NCI-H187 (cell line): ENCODE data around the gene NKAIN4.
"Not testable (repeated sequence)": the region's sequence is repeated elsewhere in the genome, so short reads cannot be mapped to it uniquely, and the experiment has no call there.

Experiments used
- DNase-seq, 2 experiments: peaks; one replicate each; lab custom pipeline; 2025; lab: John Stamatoyannopoulos, UW

Gene NKAIN4

DNA sequence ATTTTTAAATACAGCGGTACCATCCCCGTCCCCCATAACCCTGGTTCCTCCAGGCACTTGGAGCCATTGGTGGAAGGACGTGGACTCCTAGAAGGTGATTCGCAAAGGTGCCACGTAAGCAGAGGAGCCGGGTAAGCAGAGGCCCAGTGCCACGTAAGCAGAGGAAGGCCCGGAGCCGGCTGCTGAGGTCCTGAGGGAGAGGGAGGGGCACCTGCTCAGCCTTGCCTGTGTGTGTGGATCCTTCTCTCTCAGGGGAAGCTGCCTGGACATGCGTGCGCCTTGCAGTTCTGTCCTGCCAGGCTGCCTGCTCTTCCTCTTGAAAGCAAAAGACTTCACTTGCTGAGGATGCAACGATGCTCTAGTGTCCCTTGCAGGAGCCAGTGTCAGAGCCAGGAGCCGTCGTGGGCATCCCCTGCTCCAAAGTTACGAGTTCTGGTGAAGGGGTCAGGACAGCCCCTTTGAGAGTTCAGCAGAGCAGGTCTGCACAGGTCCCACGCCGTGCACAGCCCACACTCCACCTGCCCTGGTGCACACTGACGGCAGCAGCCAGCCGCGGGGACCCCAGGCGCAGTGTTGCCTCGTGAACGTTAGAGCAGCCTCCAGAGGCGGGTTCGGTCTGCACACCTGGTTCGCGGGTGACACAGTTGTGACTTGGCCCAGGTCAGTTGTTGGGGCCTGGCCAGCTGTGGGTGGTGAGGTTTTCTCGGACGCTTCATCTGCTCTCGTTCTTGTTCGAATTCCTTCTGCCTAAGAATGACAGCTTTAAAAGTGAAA is 1.9 kb upstream of the NKAIN4 start:
- DNase-seq = no peak

DNA sequence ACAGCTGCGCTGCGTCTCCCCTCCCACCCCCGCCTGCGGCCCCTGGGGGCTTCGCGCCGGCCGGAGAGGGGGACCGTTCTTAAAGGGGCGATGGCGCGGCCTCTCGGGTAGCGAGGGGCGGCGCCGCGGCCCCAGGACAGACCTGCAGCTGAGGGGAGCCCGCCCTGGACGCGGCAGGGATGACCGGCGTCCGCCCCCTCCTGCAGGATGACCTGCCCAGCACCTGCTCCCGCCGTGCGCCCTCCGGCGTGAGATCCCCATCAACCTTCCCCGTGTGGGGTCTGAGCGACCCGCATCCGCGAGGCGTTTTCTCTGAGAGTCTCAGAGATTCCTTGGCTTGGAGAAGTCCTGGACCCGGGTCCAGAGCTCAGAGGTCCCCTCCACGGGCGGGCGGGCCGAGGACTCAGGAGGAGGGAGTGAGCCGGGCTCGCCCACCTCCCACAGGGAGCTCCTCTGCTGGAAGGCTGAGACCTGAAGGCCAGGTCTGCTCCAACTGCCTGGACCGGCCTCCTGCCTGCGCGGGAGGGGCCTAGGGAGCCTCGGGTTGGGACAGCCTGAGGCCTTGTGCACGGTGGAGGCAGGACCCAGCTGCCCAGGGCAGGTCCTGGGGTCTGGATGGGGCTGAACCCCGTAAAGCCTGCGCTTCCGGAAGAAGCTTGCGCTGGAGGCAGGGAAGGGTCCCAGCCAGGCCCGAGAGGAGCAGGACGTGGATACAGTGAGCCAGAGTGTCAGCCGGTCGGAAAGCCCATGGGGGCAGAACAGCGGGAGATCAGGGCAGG is 532 bp upstream of the NKAIN4 start:
- DNase-seq = no peak

DNA sequence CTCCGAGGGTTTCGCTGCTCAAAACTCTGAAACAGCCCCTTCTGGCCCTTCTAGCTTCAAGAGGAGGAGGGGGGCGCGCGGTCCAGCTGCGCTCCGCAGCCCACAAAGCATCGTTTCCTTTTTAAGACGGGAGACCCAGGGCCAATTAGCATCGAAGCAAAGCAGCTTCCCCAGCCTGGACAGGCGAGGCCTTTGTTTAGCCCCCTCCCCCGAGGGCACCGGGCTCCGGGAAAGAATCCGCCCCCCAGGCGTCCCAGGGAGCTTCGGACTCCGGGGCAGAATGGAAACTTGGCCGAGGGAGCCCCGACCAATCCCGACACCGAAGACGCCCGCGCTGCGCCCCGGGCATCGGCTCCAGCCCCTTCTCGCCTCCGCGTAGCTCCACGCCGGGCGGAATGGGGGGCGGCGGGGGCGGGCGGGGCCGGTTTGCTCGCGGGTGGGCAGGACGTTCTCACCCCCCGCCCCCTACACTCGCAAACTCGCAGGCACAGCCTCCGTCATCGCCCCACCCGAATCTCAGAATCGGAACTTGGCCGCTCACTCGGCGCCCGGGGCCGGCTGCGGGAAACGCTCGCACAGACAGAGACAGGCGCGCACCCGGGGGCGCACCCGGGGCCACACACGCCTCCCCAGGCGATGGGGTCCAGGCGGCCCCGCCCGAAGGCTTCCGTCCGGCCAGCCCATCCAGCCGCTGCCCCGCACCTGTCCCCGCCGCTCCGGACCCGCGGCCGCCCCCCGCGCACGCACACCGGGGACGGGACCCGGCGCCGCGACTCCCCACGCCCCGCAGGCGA is 628 bp downstream of the NKAIN4 start:
- DNase-seq = no peak

DNA sequence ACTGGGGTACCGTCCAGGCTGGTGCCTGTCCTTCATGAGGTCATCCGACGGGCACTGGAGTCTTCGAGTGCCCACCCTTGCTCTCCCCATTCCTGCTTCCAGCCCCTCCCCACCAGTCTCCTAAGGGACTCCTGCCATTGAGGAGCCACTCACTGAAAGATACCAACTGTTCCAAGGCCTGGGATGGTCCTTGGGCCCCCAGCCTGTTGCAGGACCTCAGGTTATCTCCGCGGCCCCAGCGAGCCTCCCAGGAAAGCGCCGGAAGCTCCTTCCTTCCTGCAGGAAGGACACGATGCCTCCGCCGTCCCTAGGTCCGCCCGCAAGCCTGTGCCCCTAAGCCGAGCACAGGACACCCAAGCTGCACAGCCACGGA is 1.2 kb downstream of the NKAIN4 start:
- no peak for DNase-seq

DNA sequence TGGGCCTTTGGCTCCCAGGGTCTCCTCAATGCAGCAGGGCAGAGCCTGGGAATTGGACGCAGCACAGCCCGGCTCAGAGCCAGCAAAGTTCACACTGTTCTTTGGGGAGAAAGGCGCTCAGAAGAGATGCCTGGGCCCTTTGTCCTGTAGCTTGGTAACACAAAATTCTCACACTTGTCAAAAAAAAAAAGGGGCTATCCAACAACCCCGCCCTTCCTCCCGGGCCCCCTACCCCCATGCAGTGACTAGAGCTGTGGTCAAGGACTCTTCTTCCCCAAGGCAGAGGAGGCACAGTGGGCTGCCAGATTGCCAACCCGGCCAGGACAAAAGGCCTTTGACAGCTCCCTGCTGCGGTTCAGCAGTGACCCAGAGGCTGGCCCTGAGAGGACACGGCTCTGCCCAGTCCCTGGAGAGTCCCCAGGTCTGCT is 2.0 kb downstream of the NKAIN4 start:
- DNase-seq = no peak

DNA sequence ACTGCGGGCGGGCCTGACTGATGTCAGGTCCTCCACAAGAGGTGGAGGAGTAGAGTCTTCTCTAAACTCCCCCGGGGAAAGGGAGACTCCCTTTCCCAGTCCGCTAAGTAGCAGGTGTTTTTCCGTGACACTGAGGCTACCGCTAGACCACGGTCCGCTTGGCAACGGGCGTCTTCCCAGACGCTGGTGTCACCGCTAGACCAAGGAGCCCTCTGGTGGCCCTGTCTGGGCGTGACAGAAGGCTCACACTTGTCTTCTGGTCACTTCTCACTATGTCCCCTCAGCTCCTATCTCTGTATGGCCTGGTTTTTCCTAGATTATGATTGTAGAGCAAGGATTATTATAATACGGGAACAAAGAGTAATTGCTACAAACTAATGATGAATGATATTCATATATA is 2.9 kb downstream of the NKAIN4 start:
- not testable (repeated sequence) for DNase-seq

DNA sequence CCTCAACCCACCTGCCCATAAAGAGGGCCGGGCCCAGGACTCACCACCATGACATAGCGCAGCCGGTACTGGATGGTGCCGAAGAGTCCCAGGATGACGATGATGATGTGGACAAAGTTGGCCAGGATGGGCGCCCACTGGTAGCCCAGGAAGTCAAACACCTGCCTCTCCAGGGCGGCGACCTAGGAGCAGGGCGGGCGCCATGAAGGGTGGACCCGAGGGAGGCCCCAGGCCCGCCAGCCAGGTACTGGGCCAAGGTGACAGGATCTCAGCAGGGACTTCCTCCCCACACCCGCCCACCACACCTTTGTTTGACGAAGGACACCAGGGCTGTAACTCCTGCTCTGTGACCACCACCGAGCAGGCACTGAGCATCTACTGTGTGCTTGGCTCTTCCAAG is 4.4 kb downstream of the NKAIN4 start:
- DNase-seq = no peak

DNA sequence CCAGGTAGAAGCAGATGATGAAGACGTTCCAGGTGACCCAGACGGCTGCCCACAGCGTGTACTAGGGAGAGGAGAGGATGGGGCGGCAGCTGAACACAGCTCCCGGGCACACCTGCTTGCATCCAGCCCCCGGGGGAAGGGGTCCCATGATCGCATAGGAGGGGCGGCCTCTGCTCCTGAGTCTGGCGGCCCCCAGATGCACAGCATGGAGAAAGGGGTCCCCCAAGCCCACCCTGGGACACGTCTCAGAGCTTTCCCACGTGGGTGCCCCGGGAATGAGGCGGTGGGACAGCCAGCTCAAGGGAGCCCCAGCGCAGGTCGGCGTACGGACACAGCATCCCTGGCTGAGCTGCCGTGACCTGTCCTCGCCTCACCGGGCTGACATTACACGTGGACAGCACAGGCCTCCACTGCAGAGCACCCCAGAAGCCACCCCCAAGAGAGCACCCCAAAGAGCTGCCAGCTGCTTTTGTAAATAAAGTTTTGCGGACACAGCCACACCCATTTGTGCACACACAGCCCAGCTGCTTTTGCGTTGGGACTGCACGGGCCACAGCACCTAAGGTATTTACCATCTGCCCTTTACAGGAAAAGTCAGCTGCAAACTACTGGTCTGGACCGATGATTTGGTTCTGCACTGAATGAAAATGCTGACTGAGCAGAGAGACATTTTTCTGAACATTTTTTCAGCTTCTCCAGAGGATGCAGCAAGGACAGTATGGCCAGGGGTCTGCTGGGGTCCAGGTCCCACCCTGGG is 5.2 kb downstream of the NKAIN4 start:
- no peak for DNase-seq

DNA sequence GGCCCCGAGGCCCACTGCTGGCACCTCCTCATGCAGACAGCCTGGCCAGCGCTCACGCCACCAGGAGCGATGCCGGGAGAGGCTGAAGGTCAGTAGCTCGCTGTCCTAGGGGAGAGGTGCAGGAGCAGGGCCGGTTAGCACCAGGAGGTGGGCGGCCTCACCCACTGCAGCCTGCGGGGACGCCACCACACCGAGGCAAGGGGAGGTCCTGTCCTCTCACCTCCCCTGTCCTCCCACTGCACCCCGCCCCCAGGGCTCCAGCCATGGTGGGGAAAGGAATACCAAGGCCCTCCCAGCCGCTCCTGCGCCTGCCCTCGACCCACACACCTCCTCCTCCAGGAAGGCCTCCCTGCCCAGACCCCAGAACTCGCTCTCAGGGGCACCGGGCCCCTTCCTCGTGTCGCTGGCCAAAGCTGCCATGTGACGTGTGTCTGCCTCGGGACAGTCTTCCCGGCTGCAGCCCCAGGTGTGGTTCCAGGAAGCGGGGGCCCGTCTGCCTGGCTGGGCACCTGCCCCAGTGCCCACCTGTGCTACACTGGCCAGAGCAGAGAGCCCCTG is 6.5 kb downstream of the NKAIN4 start:
- no peak for DNase-seq

DNA sequence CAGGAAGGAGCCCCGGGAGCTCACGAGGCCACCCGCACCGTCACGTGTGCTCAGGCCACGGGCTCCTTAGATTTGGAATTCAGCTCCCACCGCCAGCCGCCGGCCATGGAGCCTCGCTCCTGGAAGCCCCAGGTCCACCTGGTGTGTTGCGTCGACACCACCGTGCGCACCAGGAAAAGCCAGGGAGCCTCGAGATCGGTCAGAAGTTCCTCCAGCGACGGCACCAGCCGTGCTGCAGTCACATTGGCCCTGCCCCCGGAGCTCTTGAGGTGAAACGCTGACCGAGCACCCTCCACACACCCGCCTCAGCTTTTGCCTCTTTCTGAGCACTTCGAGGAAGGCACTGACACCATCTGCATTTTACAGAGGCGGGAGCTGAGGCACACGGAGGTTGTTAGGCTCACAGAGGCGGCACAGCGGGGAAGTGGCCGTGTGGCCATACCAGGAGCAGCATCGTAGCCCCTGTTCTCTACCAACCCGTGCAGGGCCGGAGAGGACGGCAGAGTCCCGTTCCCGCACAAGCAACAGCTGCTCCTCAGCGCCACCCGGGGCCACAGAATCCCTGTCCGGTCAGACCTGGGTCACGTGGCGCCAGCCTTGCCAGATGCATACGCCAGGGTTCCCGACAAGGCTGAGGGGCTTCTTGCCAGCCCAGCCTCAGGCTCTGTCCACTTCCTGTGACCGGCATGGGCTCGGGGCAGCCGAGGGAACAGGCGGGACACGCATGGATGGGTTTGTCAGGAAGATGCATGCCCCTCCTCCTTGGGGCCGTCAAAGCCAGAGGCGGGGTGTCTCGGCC is 7.6 kb downstream of the NKAIN4 start:
- no peak for DNase-seq

DNA sequence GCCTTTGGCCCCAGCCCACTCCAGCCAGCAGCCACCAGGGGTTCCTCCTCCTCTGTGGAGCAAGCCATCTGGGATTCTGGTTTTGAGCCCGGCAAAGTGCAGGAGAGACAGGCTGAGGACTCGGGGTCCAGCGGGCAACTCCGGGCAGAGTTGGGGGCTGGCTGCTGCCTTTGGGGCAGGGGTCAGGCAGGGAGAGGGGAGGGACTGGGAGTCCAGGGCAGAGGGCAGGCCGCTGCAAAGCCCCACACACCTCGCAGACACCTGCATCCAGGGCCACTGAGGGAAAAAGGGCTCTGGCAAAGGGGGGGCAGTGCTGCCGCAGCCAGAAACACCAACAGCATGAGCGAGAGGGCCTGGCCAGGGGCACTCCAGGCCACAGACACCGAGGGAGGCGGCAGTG is 9.8 kb downstream of the NKAIN4 start:
- DNase-seq = no peak

DNA sequence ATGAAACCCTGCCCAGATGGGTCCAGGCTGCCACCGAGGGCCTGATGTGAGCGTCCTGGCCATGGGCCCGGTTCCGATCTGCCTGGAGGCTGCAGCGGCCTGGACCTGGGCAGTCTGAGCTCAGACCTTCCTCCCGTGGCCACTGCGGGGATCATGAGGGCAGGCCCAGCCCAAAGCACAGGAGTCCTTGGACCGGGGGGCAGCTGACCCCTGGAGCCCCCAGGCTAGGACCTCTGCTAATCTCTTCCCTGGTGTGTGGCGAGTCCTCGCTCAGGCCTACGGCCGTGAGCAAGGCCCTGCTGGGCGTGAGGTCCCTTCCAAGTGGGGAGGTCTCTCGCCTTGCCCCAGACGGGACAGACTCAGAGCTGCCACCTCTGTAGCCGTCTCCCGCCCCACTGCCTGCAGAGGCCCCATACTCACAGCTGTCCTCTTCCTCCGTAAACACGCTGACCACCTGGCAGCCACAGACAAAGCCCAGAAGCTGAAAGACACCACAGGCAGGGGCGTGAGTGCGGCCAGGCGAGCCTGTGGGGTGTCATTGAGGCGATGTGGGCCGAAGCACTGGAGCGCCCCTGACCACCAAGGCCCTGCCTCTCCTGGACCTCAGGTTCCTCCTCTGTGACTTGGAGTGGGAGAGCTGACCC is 10.5 kb downstream of the NKAIN4 start:
- DNase-seq = no peak

DNA sequence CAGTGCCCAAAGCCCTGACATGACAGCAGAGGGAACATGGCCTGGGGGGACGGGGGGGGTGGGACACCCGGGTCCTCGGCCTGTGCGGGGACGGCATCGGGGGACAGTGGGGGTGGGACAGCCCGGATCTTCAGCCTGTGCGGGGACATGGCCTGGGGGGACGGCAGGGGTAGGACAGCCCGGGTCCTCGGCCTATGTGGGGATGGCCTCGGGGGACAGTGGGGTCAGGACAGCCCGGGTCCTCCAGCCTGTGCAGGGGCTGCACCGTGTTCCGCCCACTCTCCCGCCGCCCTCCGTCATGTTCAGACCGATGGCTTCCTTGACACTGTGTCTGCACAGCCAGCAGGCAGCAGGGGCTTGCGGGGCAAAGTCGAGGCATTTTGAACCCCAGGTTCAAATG is 11.5 kb downstream of the NKAIN4 start:
- DNase-seq = no peak

DNA sequence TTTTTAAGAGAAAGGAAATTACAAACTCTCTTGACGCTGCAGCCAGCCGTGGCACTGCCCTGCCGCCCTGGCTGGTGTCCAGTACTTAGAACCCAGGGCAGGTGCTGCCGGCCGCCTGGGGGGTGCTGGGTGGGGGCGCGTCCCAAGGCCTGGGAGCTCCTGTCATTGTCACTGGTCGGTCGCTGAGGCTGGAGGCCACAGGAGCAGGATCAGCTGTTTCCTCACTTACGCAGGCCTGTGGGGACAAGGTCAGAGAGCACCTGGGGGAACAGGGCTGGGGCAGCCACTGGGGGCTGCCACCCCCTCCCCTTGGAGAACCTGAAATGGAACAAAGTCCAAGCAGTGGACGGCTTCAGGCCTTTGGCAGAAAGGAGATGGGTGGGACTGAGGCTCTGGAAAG is 13.0 kb downstream of the NKAIN4 start:
- no peak for DNase-seq

DNA sequence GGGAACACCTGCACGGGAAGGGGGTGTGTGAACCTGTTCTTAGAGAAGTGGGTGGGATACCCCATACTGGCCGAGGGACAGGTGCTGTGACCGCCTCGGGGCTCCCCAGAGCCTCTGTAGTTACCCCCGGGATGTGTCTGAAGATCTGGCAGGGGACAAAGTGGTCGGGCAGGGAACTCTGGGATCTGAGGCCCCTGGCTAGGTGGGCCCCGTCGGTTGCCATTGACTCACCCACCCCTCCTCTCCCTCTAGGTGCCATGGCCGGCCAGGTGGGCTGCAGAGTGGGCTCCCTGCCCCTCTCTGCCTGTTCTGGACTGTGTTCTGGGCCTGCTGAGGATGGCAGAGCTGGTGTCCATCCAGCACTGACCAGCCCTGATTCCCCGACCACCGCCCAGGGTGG is 14.3 kb downstream of the NKAIN4 start:
- no peak for DNase-seq

DNA sequence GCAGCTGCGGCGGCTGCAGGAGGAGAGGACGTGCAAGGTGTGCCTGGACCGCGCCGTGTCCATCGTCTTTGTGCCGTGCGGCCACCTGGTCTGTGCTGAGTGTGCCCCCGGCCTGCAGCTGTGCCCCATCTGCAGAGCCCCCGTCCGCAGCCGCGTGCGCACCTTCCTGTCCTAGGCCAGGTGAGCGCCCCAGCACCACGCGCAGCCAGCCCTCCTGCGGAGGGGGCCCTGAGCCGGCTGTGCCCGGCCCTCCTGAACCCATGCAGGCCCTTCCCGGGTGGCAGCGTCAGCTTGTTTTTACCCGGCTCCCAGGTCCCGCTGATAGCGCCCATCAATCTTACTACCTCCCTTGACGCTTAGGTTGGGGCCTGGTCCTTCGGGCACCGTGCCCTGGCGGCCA is 14.8 kb downstream of the NKAIN4 start:
- DNase-seq = no peak

DNA sequence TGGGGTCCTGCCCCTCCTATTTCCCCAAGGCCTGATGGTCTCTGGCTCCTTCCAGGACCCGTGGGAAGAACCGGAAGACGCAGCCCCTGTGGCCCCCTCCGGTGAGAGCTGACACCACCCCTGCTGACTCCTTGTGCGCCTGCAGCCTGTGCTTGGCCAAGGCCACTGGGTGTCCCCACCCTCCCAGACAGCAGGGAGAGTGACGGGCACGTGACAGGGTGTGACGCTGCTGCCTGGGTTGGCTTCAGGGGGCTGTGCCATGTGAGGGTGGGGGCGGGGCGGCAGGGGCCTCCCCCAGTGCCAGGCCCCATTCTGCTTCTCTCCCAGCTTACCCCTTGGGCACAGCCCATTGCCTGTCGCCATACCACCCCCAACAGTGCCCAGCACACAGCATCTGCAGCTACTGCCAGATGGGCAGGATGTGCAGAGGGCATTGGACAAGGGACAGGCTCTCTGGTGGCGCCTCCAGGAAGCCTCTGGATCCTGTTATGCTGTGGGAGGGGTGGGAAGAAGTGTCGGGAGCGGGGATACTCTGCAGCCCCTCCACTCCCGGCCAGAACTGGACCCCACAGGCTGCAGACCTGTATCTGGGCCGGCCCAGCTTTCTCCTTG is 15.6 kb downstream of the NKAIN4 start:
- no peak for DNase-seq

DNA sequence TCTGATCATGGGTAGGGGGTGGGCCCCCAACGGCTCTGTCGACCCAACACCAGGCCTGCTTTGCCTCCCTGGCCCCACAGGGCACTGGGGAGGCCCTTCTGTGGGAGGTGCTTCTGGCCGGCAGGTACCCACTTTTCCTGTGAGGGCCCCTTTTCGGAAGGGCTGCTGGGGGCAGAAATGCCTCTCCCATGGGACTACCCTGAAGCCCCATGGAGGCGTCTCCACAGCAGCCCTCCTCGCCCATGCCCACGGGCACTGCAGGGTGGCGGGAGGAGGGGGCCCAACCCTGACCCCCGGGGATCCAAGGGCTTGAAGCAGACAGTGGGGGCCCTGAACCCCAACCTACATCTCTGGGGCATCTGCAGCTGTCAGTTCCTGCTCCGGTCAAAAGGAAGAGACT is 16.2 kb downstream of the NKAIN4 start:
- no peak for DNase-seq

DNA sequence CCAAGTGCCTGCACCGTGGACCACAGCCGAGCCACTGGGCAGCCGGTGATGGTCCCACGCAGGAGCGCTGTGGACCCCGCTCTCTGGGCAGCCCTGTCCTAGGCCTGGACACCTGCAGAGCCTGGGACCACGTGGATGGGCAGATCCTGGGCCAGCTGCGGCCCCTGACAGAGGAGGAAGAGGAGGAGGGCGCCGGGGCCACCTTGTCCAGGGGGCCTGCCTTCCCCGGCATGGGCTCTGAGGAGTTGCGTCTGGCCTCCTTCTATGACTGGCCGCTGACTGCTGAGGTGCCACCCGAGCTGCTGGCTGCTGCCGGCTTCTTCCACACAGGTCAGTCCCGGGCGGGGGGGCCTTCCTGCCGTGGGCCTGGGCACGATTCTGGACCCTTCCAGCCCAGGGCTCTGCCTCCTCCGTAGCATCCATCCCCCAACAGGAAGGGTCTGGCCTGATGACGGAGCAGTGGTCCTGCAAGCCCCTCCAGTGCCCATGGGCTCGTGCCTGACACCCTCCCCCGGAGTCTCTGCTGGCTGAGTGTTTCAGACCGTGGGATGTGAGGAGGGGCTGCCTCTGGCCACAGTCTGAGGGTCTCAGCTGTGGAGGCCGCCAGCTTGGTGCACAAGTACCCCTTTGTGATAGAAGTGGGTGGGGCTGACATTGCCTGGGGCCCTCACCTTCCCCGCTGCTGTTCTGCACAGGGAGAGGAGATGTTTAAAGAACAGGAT is 18.0 kb downstream of the NKAIN4 start:
- no peak for DNase-seq
